IPS DF 19.7 (cell line): ENCODE measurements around the gene KRT27.

Experiments used
- DNase-seq: peaks from one replicate; pipeline ENCODE4 v3.0.0-alpha.2; 2013; ENCODE audit warnings: low read depth, low spot score

KRT27 gene

GRCh38 chr17:40809721-40810421 lies 27.5 kb upstream of the KRT27 start:
- no peak for DNase-seq

GRCh38 chr17:40806131-40806530 lies 23.8 kb upstream of the KRT27 start:
- DNase-seq = no peak

- no peak for DNase-seq
These were observed 21.3 kb upstream of the KRT27 start for GRCh38 chr17:40803617-40804082.

GRCh38 chr17:40801157-40801556 lies 18.8 kb upstream of the KRT27 start:
- no peak for DNase-seq

GRCh38 chr17:40800381-40800780 lies 18.0 kb upstream of the KRT27 start:
- no peak for DNase-seq

GRCh38 chr17:40799859-40800258 lies 17.5 kb upstream of the KRT27 start, which contains the start of gene KRT28:
Gene KRT28, minus strand, starts transcription at chr17:40799959. Its CDS starts 66 bp downstream, at chr17:40799893.
- no peak for DNase-seq

- DNase-seq = no peak
These were observed 14.5 kb upstream of the KRT27 start for GRCh38 chr17:40796846-40797245.

- DNase-seq = no peak
These were observed 12.8 kb upstream of the KRT27 start for GRCh38 chr17:40795019-40795667.

GRCh38 chr17:40794466-40794865 lies 12.1 kb upstream of the KRT27 start:
- DNase-seq = no peak

GRCh38 chr17:40793832-40794231 lies 11.5 kb upstream of the KRT27 start:
- DNase-seq = no peak

GRCh38 chr17:40791787-40792436 lies 9.6 kb upstream of the KRT27 start:
- no peak for DNase-seq

- DNase-seq = no peak
These were observed 8.8 kb upstream of the KRT27 start for GRCh38 chr17:40791111-40791510.

GRCh38 chr17:40779181-40779909 lies 3.0 kb downstream of the KRT27 start:
- DNase-seq = no peak

- no peak for DNase-seq
These were observed 3.9 kb downstream of the KRT27 start for GRCh38 chr17:40778461-40778860.

GRCh38 chr17:40777971-40778370 lies 4.4 kb downstream of the KRT27 start:
- DNase-seq = no peak

- DNase-seq = no peak
These were observed 4.9 kb downstream of the KRT27 start for GRCh38 chr17:40777459-40777858.

GRCh38 chr17:40775945-40776344 lies 6.4 kb downstream of the KRT27 start:
- DNase-seq = no peak

GRCh38 chr17:40772101-40772500 lies 10.2 kb downstream of the KRT27 start, which contains the start of gene KRT26:
Gene KRT26, minus strand, starts transcription at chr17:40772201. Its CDS starts 88 bp downstream, at chr17:40772113.
- DNase-seq = no peak

GRCh38 chr17:40765657-40766056 lies 16.7 kb downstream of the KRT27 start:
- DNase-seq = no peak

- no peak for DNase-seq
These were observed 18.6 kb downstream of the KRT27 start for GRCh38 chr17:40763752-40764151.

GRCh38 chr17:40760105-40761016 lies 22.0 kb downstream of the KRT27 start:
- DNase-seq = no peak
